ENCODE results near the gene MYRF.

GRCh38 chr11:61775106-61775505, 22.7 kb downstream of the MYRF start:
- TF ChIP-seq CTCF (IDR thresholded peaks at IDR 0.05): no peak
- no peak for TF ChIP-seq POLR2A (IDR thresholded peaks at IDR 0.05)

All from thyroid gland (tissue), 4 donors.